ENCODE measurements around the gene STK24.
"Not testable (repeated sequence)": the region's sequence is repeated elsewhere in the genome, so short reads cannot be mapped to it uniquely, and the experiment has no call there.

STK24 gene

GRCh38 chr13:98428256-98428966 lies 148.5 kb downstream of the STK24 start:
- no peak for DNase-seq

DNA sequence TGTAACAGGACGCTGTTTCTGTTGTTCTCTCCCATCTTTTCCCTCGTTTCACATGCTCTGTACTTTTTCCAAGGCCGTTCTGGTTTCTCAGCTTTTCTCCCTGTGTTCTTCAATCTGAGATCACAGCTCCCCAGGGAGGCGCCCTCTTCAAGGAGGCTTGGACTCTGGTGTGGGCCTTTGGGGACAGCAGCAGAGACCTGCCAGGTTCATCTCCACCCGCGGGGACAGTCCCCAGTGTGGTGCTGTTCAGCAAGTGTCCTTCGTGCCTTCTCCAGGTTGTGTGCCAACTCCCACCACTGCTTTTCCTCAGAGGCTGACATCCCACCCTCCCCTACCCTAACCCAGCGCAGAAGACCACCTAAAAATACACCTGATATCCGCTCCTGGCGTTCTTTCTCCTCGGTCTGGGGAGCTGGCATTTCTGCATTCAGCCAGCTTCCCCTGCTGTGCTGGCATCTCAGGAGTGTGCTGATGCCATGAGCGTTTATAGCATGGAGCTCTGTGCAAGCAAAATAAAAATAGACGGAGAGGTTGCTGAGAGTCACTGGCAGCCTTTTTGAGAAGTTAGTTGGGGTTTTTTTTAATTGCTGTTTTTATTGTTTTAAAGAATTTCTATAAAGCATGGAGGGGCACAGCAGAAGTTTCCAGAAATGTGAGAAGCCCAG lies 149.4 kb downstream of the STK24 start:
- no peak for DNase-seq

GRCh38 chr13:98423417-98423816 lies 153.5 kb downstream of the STK24 start:
- no peak for DNase-seq

DNA sequence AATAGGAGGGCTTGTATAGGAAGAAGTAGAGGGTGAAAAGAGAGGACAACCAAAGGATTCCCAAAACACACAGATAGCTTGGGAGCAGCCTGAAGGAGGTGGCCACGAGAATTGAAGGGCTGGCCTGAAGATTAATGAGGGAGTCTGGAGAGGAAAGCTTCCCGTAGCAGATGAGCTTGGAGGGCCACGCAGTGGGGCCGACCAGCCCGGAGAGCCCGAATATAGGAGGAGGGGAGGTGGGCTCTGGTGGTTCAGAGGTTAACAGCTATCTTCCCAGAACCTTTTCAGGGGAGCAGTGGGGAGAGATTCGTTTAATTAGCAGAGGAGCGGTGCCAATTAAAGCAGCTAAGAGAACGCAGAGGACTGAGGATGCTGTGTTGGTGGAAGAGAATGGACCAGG lies 154.9 kb downstream of the STK24 start:
- DNase-seq: no peak

DNA sequence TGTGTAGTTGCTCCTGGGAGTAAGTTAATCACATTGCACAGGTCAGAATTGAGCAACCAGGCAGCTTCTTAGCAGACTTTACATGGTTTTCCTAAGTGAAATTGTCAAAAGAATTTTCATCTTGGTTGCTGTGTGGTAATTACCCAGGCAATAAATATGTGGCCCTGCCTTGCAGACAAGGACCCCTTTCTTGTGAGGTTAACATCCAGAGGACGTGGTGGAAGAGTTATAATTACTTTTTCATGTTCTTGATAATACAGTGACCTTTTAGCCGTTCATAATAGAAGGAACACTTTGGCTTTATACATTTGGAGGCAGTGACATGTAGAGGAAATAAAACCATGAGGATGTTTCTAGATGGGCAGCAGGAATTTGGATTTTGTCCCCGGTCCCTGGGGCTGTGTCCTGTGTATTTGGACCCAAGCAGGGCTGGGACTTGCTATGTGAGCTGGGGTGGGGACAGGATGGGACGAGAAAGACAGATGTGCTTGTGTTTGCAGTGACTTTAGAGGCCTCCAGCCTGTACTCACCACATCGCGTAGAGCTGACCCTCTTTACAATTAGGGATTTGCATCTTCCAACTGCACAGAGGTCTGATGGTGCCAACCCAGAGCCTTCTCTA lies 156.2 kb downstream of the STK24 start:
- no peak for DNase-seq

DNA sequence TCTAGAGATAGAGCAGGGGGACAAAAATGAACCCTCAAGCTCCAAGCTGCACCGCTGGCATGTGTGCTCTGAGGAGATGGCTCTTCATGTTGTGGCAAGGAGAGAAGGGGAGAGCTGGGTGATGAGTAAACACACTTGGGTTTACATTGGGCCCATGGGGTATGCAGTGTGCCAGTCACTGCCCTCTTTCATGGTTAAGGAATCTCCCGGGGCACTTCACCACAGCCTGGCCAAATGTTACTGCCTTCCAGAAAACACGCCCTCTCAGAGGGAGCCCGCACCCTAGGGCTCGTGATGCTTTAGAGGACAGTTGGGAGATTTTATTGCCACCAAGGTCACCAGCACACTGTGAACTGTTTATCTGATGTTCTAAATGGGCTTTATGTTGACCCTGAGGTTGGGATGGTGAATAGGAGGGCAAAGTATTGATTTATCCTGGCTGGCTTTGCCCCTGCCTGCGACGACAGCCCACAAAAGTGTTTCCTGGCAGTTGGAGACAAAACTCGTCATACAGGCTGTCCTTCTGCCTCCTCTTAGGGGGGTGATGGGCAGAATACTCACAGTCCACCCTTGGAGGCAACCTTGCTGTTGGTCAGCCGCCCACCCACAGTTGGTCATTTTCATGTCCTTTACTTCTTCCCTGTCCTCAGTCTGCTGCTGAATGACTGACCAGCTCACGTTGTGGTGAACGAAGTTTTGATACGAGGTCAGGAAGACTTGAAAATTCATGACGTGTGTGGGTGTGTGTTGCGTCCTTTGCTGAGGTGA lies 156.9 kb downstream of the STK24 start:
- DNase-seq: no peak

GRCh38 chr13:98416408-98416807 lies 160.5 kb downstream of the STK24 start:
- DNase-seq: no peak

- no peak for DNase-seq
Observed at GRCh38 chr13:98415326-98416070, 161.4 kb downstream of the STK24 start.

DNA sequence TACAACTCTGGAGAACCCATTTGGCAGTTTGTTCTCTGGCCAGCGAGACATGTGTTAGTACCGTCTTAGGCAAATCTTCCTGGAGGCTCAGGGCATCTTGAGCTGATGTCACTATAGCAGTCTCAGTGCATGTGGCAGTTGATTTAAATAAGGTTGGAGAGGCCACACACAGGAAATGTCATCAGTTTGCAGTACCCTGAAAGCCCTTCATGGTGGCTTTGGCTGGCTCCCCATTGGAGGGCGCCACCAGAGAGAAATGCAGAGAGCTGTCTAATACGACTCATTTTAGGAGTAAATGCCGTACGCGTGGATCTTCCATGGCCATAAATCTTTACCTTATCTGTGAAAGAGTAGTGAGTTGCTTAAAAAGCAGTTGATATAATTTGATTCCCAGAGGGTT lies 163.1 kb downstream of the STK24 start:
- no peak for DNase-seq

- DNase-seq: not testable (repeated sequence)
Observed at GRCh38 chr13:98413278-98413677, 163.6 kb downstream of the STK24 start.

- DNase-seq: no peak
Observed at GRCh38 chr13:98411617-98412265, 165.2 kb downstream of the STK24 start.

- DNase-seq: no peak
Observed at GRCh38 chr13:98411013-98411412, 165.9 kb downstream of the STK24 start.

DNA sequence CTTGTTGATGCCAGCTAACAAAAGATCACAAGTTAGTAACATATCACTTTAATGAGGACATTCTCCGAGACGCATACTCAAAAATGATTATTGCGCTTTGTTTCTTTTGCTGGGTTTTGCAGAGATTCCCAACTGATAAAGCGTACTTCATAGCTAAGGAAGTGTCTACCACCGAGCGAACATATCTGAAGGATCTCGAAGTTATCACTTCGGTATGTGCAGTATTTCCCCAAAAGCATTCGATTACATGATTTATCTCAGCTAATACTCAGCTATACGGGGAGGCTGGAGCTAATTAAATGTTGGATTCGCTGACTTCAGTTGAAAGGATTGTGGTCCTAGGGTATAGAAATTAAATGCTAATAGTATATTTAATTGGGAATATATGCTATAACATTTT lies 166.3 kb downstream of the STK24 start:
- DNase-seq: no peak

DNA sequence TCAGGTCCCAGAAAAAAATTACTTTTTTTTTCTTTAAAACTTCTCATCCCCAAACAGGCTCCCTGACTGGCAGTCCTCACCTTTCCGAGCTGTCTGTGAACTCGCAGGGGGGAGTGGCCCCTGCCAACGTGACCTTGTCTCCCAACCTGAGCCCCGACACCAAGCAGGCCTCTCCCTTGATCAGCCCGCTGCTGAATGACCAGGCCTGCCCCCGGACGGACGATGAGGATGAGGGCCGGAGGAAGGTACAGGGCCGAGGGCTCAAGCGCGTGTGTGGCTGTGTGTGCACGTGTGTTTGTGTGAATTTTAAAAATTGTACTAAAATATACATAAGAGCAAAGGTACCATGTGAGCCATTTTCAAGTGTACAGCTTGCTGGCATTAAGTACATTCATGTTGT lies 167.6 kb downstream of the STK24 start:
- DNase-seq: no peak

DNA sequence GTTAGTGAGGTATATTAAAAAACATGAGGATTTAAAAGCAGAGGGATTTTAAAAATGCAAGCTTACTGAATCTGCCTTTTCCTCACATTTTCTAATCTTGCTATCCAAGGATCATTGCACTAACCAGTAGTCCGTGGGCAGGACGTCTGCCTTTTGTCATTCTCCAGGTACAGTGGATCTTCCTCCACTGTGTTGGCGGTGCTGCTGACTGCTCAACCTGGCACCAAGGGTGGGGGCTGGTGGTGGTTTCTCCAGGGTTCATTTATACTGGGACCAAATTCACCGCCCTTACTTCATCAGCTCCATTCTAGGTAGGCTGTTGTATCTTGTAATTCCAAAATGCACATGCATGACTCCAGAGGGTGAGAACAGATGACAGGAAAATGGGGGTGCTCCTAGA lies 169.3 kb downstream of the STK24 start:
- no peak for DNase-seq

DNA sequence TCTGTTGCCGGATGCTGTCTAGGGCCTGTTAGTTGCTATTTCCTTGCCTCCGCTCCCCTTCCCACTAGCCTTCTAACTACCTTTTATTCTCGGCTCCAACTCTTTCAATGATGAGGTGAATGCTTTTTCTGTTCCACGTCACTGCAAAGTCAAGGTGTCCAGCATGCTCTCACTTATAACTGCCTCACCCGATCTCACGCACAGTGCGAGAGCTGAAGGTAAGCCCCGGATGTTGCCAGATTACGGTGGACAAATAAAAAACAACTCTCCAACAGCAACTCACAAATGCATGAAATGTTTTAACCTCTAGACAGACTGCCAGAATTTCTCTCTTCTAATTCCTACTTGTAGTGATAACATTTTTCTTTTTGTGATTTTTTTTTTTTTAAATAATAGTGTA lies 169.9 kb downstream of the STK24 start:
- DNase-seq: no peak

GRCh38 chr13:98406427-98406826 lies 170.5 kb downstream of the STK24 start:
- DNase-seq: no peak

DNA sequence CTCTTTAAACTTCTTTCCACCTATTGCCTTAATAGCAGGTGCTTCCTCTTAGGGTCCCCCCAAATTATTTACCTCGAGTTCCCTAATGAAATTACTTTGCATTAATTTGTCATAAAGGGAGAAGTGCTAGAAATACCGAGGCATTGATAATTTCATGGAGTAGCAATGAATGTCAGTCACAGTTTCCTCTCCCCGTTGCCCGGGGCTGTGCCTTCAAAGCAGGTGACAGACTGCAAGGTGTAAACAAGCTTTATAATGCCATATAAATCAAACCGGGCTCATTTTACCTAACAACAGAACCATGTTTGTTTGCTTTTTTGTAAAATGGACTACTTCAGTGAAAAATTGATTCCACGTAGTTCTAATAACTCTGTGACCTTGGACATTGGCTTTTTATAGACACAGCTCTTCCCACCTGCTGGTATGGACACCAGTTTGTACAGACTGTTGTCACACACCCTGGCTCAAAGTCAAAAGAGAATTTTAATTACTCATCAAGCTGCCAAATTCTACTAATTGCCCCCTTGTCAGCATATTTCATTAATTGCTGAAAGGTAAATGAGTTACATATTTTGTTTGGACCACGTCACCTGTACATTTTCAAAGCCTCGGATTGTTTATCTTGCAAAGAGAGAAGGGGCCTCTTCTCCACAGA lies 171.1 kb downstream of the STK24 start:
- DNase-seq: no peak

GRCh38 chr13:98405107-98405571 lies 171.8 kb downstream of the STK24 start:
- DNase-seq: no peak

DNA sequence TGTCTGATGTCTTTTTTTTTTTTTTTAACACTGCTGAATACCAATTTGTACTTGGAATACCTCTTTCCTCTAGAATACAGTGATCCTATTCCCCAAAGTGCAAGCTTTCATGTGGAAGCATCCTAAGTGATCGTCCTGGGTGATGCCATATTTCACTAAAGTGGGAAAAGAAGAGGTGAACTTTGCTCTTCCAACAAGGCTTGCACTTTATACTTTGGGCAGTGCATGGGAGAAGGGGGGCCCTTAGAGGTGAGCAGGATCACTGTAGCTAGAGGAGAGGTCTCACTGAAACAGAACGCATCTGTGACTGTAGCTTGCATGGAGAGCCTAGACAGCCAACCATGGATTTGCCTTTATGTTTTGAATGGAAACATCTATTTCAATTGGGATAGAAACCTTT lies 173.8 kb downstream of the STK24 start:
- DNase-seq: no peak

DNA sequence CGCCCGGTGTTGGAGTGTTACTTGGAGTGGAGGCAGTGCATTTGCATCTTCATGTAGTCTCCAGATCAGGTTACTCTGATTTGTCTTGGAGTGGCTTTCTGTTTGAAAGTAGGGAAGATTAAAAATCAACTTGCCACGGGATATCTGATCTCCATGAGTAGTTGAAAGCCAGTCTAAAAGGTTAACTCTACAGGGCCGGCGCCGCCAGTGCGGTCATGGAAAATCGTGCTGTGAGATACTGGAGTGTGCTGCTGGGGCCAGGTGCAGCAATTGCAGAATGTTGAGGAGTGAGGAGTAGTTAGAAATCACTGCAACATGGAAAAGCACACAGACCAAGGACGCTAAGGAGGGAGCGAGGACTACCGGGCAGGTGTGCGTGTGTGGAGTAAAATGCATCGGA lies 175.0 kb downstream of the STK24 start:
- no peak for DNase-seq

DNA sequence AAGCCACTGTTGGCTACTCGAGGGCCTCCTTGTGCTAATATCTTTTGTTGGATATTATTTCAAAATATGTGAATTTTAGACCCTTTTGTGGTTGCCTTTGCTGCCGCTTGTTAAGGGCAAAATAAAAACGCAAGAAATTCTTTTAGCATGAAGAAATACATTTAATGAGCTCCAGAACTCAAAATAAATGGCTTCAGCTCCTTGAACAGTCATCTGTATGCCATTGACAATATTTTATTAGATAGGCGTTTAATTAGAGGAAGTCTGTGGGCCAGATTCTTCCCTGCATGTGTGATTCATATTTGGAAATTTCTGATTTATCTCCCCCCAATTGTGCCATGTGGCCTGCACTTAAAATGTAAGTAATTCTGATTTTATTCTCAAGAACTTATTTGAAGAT lies 177.2 kb downstream of the STK24 start:
- no peak for DNase-seq

Data from KG1 (cell line).